Measurements from ENCODE around the gene PROM1. TPM values are rescaled to one million over a fixed set of nuclear protein-coding genes. Genes with fewer than 3 reads are reported as not detected.

The PROM1 gene
- total and polyA plus RNA-seq, 2 of the 4 experiments (the other 2 are of a cell fraction) = not detected

DNA sequence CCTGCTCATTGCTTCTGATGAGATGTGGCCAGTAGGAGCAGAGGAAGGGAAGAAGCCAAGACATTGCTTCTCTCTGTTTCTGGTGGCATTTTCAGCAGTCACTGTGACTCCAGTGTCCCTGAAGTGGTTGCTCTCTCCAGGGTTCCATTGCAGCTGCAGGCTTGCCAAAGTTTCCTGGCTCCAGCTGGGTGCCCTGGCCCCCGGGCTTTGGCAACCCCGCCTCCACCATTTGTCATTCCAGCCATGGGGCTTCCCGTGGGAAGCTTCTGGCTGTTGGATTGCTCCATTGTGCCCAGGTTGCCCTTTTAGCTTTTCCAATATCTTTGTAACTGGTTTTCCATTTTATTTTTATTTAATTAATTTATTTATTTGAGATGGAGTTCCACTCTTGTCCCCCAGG lies 158.0 kb downstream of the PROM1 start:
- in situ Hi-C loops (cut with MboI; ENCODE audit: low sequenced_read_pairs) = no loop called here
- Histone ChIP-seq H3K56ac (ENCODE audit: extremely low read depth, insufficient read depth, low read length) (no peak overlapping the region), H2AK5ac (ENCODE audit: low read depth, low read length) (no peak overlapping the region), H2BK120ac (ENCODE audit: low read depth, low read length) (no peak overlapping the region; the same call in 1 of the 2 replicates), H3K4me3 (ENCODE audit: insufficient read depth, low read depth, low read length) (no peak overlapping the region), H2AFZ (replicated peaks; ENCODE audit: low read length, poor library complexity) (no peak overlapping the region), H3K79me1 (ENCODE audit: low read depth in 1 of 2, low read length in 2 of 2) (no peaks in the 10 kb centered on the region), H3K4ac (ENCODE audit: low read depth, low read length) (no peak overlapping the region; the same call in 1 of the 2 replicates), H3K27ac (ENCODE audit: insufficient read depth, low read length) (no peak overlapping the region), H3K27me3 (ENCODE audit: control insufficient read depth, insufficient read depth, low read length) (peaks cover 17% of the 10 kb centered on the region), H2AK9ac (replicated peaks; ENCODE audit: low read depth, low read length, poor library complexity) (peak overlapping the region; percentile 35), H3K4me2 (ENCODE audit: low read depth, low read length) (no peak overlapping the region), H3K9ac (ENCODE audit: low read depth, low read length) (no peak overlapping the region), H4K5ac (ENCODE audit: low read depth, low read length) (no peak overlapping the region), H3K36me3 (ENCODE audit: control insufficient read depth, insufficient read depth, low read length) (no peaks in the 10 kb centered on the region), H3K4me1 (ENCODE audit: control insufficient read depth, insufficient read depth, low read length) (peaks cover 2% of the 10 kb centered on the region; the same call in 1 of the 2 replicates), H3K9me1 (ENCODE audit: insufficient read depth, low read length) (peaks cover 7% of the 10 kb centered on the region), H4K20me1 (ENCODE audit: insufficient read depth, low read length) (no peaks in the 10 kb centered on the region), H2BK15ac (ENCODE audit: low read depth, low read length) (no peak overlapping the region), H3K23ac (ENCODE audit: low read depth, low read length) (no peak overlapping the region), H2BK20ac (ENCODE audit: low read depth, low read length) (no peak overlapping the region), H3K14ac (replicated peaks; ENCODE audit: low read depth, low read length) (no peak overlapping the region), H2BK5ac (ENCODE audit: low read depth, low read length, poor library complexity, severe bottlenecking) (no peak overlapping the region), H3K9me3 (ENCODE audit: control insufficient read depth, insufficient read depth, low read length) (no peaks in the 10 kb centered on the region), H4K91ac (ENCODE audit: insufficient read depth, low read depth, low read length) (0 out of 2 replicates have a peak overlapping the region, but pooled peaks have one; percentile 7), H3K18ac (ENCODE audit: low read depth, low read length) (no peak overlapping the region), H4K8ac (ENCODE audit: low read depth in 2 of 2, low read length in 2 of 2) (no peak overlapping the region)
- CTCF ChIA-PET = no interaction called here
- dilution Hi-C loops (cut with HindIII; ENCODE audit: low sequenced_read_pairs, unreplicated experiment) = no loop called here
- WGBS, 2 experiments (ENCODE audit: extremely low coverage in 2 of 2, insufficient read length in 1 of 2) = no CpG with 5 or more reads among the region's 3 CpGs
- ATAC-seq (ENCODE audit: low read depth) (no peak), DNase-seq (no peak)
- POLR2A ChIA-PET (ENCODE audit: unreplicated experiment) = no interaction called here
- BruUV-seq (replicated peaks) = no TSS peak
- intact Hi-C loops (cut with micrococcal nuclease) = no loop called here
- TF ChIP-seq CTCF (conservative IDR thresholded peaks at IDR 0.05; ENCODE audit: low read depth, low read length) (no peak), CHD1 (IDR thresholded peaks at IDR 0.05; ENCODE audit: low read depth, low read length) (no peak), MAZ (IDR thresholded peaks at IDR 0.05; ENCODE audit: borderline replicate concordance, low read depth, low read length) (no peak), NFE2L2 (IDR thresholded peaks at IDR 0.05; ENCODE audit: low read depth, low read length) (no peak), ELK1 (IDR thresholded peaks at IDR 0.05; ENCODE audit: borderline replicate concordance, low read depth, low read length) (no peak)
